Measurements from ENCODE around the gene AQP10. TPM values are rescaled to one million over a fixed set of nuclear protein-coding genes. Genes with fewer than 3 reads are reported as not detected.
A peak's percentile ranks its signal among the peaks of the same experiment; 100 is the strongest.
"Not testable (repeated sequence)": the region's sequence is repeated elsewhere in the genome, so short reads cannot be mapped to it uniquely, and the experiment has no call there.

AQP10 gene
- total RNA-seq, 1 donor from 2014 or later = 0.64 TPM

DNA sequence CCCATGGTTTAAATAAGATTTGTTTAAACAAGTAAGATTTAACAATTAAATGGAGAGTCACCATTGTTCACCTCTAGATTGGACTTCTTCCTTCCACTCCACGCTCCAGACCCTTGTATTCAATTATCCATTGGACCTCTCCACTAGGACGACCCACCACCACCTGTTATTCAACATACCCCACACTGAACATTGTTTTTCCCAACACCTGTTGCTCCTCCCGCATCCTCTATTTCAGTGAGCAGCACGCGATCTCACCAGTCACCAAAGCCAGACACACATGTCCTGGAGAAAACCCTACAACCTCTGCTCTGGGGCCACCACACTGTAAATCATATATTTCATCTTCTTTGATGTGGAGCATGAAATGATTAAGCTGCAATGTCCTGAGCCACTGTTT lies 33.1 kb downstream of the AQP10 start:
- TF ChIP-seq, protein P1, sequence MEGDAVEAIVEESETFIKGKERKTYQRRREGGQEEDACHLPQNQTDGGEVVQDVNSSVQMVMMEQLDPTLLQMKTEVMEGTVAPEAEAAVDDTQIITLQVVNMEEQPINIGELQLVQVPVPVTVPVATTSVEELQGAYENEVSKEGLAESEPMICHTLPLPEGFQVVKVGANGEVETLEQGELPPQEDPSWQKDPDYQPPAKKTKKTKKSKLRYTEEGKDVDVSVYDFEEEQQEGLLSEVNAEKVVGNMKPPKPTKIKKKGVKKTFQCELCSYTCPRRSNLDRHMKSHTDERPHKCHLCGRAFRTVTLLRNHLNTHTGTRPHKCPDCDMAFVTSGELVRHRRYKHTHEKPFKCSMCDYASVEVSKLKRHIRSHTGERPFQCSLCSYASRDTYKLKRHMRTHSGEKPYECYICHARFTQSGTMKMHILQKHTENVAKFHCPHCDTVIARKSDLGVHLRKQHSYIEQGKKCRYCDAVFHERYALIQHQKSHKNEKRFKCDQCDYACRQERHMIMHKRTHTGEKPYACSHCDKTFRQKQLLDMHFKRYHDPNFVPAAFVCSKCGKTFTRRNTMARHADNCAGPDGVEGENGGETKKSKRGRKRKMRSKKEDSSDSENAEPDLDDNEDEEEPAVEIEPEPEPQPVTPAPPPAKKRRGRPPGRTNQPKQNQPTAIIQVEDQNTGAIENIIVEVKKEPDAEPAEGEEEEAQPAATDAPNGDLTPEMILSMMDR (IDR thresholded peaks at IDR 0.05) = no peak
- Histone ChIP-seq H3K9me3 (no peaks in the 10 kb centered on the region), H3K4me1 (peaks cover 28% of the 10 kb centered on the region), H3K36me3 (peaks cover 9% of the 10 kb centered on the region), H3K27me3 (no peaks in the 10 kb centered on the region), H3K4me3 (no peak overlapping the region), H3K27ac (peak overlapping the region; percentile 77)
- ATAC-seq = no peak
- DNase-seq = no peak
- intact Hi-C loops (cut with DNase I) = no loop called here

DNA sequence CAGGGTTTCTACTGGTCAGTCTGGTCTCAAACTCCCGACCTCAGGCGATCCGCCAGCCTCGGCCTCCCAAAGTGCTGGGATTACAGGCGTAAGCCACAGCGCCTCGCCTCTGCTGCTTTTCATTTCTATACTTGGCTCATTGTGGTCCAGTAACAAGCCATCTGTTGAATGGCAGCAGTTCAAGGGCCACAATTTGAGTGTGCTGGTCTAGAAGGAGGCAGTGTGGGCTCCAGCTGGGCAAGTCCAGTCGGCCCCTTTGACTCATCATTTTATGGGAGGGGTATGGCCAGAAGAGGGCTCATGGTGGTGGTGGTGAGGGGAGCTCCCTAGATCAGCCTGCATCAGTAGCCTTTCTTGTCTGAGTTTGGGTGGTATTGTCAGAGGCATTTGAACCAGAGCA lies 37.6 kb downstream of the AQP10 start:
- DNase-seq = no peak

DNA sequence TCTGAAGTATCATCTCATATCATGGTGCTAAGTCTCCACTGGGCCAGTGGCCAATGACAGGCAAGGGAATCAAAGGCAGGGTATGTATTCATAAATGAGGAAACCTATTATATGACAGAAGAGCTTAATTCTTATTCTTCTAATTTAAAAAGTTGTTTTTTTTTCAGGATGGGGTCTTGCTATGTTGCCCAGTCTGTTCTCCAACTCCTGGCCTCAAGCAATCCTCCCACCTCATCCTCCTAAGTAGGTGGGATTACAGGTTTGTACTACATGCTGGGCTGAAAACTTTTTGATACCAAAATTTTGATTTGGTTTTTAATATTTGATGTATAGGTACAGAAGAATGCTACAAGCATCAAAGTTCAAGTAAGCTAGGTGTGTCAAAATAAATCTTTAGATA lies 39.4 kb downstream of the AQP10 start:
- no peak for ATAC-seq
- Histone ChIP-seq H3K4me3 (no peak overlapping the region), H3K27me3 (no peaks in the 10 kb centered on the region), H3K36me3 (no peaks in the 10 kb centered on the region), H3K27ac (no peak overlapping the region), H3K9me3 (no peaks in the 10 kb centered on the region), H3K4me1 (no peaks in the 10 kb centered on the region)
- intact Hi-C loops (cut with DNase I) = no loop called here
- TF ChIP-seq, protein P1 (IDR thresholded peaks at IDR 0.05) = no peak
- no peak for DNase-seq

More for the DNA sequence above, 37.6 kb downstream of the AQP10 start:
- ATAC-seq = no peak
- Histone ChIP-seq H3K4me1 (peaks cover 8% of the 10 kb centered on the region), H3K9me3 (no peaks in the 10 kb centered on the region), H3K27me3 (no peaks in the 10 kb centered on the region), H3K4me3 (no peak overlapping the region), H3K27ac (no peak overlapping the region), H3K36me3 (no peaks in the 10 kb centered on the region)
- TF ChIP-seq, protein P1 (IDR thresholded peaks at IDR 0.05) = no peak
- intact Hi-C loops (cut with DNase I) = no loop called here

DNA sequence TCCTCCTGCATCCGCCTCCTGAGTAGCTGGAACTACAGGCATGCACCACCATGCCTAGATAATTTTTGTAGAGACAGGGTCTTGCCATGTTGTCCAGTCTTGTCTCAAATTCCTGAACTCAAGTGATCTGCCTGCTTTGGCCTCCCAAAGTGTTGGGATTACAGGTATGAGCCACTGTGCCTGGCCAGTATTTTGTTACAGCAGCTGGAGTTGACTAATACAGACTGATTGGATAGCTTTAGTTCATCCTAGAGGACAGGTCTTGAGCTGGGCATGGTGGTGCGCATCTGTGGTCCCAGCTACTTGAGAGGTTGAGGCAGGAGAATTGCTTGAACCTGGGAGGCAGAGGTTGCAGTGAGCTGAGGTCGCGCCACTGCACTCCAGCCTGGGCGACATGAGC lies 40.0 kb downstream of the AQP10 start:
- DNase-seq; ATAC-seq; H3K36me3 ChIP-seq; H3K27me3 ChIP-seq; H3K4me3 ChIP-seq; H3K27ac ChIP-seq; intact Hi-C loops (cut with DNase I); H3K4me1 ChIP-seq; H3K9me3 ChIP-seq: not testable (repeated sequence)

DNA sequence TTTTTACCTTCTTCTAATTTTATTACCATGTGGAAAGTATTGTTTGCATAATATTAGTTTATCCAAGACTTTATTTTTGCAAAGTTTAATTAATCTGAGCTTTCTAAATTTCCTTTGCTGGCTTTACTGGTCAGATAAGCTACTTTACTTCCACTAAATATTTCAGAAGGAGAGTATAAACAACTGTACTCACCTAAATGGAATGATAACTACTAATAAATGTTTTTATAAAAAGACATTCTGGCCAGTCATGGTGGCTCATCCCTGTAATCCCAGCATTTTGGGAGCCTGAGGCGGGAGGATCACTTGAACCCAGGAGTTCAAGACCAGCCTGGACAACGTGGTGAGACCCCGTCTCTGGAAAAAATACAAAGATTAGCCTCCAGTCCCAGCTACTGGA lies 40.5 kb downstream of the AQP10 start:
- DNase-seq (no peak), ATAC-seq (no peak)
- Histone ChIP-seq H3K27ac (no peak overlapping the region), H3K27me3 (no peaks in the 10 kb centered on the region), H3K4me3 (no peak overlapping the region), H3K36me3 (no peaks in the 10 kb centered on the region), H3K4me1 (no peaks in the 10 kb centered on the region), H3K9me3 (no peaks in the 10 kb centered on the region)
- intact Hi-C loops (cut with DNase I) = no loop called here
- TF ChIP-seq, protein P1 (IDR thresholded peaks at IDR 0.05) = no peak

DNA sequence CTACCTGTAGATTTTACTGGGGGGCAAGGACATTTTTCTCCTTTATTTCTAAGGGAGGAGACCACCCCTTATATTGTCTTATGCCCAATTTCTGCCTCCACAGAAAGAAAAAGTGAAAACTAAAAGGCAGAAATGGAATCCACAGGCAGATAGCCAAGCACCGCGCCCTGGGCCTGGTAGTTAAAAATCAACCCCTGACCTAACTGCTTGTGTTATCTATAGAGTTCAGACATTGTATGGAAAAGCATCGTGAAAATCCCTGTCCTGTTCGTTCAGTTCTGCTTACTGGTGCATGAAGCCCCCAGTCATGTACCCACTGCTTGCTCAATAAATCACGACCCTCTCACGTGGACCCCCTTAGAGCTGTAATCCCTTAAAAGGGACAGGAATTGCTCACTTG lies 50.5 kb downstream of the AQP10 start:
- TF ChIP-seq, protein P1 (IDR thresholded peaks at IDR 0.05) = no peak
- no peaks in the 10 kb centered on the region for H3K36me3 ChIP-seq
- H3K27me3 ChIP-seq = no peaks in the 10 kb centered on the region
- H3K4me3 ChIP-seq = no peak overlapping the region
- DNase-seq (no peak), ATAC-seq (no peak)
- H3K9me3 ChIP-seq = no peaks in the 10 kb centered on the region
- no peaks in the 10 kb centered on the region for H3K4me1 ChIP-seq
- intact Hi-C loops (cut with DNase I) = no loop called here
- no peak overlapping the region for H3K27ac ChIP-seq

DNA sequence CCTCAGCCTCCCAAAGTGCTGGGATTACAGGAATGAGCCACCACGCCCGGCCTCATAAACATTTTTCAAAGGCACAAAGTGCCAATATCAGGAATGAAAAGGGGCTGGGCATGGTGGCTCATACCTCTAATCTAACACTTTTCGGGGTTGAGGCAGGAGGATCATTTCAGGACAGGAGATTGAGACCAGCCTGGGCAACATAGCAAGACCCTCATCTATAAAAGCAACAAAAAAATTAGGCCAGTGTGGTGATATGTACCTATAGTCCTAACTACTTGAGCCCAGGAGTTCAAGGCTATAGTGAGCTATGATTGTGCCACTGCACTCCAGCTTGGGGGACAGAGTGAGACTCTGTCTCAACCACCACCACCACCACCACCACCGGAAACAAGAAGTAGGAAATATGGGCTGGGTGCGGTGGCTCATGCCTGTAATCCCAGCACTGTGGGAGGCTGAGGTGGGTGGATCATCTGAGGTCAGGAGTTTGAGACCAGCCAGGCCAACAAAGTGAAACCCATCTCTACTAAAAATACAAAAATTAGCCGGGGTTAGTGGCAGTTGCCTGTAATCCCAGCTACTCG lies 53.0 kb downstream of the AQP10 start:
- H3K9me3 ChIP-seq; H3K27ac ChIP-seq; H3K4me1 ChIP-seq; H3K27me3 ChIP-seq; intact Hi-C loops (cut with DNase I); H3K36me3 ChIP-seq; H3K4me3 ChIP-seq: not testable (repeated sequence)
- ATAC-seq (peak; percentile 72), DNase-seq (peak; percentile 56)

All from upper lobe of right lung (tissue), 1 donor.